NCI-H2196 treated with DMSO at 0.1 percent for 48 hours (cell line): ENCODE results near the gene BRAP.
"Not testable (repeated sequence)": the region's sequence is repeated elsewhere in the genome, so short reads cannot be mapped to it uniquely, and the experiment has no call there.

Experiments used
- DNase-seq: peaks from one replicate; lab custom pipeline; 2025; ENCODE audit not compliant: unreplicated experiment; lab: John Stamatoyannopoulos, UW

BRAP gene

GRCh38 chr12:111617841-111618240 is 67.9 kb downstream of the BRAP start:
- not testable (repeated sequence) for DNase-seq

GRCh38 chr12:111616177-111616623 is 69.6 kb downstream of the BRAP start:
- DNase-seq = no peak

GRCh38 chr12:111607239-111607638 is 78.5 kb downstream of the BRAP start:
- DNase-seq = no peak

DNA sequence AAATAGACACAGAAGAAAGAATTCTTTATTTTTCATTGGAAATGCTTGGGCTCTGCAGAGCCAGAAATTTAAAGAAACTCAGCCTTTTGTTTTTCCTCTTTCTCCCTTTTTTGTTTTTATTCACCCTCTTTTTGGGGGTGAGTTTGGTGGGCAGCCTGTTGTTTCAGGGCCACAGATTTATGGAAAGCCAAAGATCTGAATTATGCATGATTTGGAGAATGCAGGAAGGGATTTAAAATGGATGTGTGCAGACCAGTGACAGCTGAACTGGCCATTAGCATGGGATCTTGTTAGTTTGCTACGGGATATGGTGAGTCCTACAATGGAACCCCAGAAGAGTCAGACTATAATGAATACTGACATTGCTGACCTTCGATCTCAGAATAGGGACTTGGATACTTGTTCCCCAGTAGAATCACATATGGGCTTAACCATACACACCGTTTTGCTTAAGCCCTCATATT is 79.0 kb downstream of the BRAP start:
- DNase-seq = no peak

DNA sequence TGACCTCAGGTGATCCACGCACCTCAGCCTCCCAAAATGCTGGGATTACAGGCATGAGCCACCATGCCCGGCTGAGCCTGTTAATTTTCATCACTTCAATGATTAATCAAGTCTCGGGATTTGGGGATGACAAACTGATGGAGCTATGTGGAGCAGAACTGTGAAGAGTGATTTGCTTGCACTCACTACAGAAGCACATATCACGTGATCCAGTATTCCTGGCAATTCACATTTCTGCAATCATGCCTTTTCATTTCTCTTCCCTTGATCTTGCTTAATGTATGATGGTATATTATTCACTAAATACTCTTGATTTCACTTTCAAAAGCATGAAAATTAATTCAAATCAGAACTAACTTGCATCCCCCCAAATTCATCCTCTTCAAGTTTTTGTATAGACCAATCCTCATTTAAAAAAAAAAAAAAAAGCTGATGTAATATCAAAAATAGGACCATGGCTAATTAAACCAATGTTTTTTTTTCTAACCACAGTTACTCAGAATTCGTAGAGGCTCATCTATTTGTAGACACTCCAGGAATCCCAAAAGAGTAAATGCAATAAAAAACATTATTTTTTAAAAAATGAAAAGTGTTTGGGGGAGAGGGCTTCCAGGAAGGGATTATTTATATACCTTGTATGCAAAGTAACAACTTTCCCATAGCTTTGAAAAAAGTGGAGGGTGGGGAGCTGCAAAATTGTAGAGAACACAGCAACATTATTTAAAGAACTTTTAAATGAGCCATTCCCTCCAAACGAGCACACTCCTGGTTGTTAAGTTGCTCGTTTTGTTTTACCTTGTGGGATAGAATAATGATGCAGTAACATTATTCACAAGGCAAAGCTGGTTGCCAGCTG is 79.6 kb downstream of the BRAP start:
- no peak for DNase-seq

- DNase-seq = not testable (repeated sequence)
Observed at GRCh38 chr12:111602857-111603256, 82.9 kb downstream of the BRAP start.

GRCh38 chr12:111602348-111602747 is 83.4 kb downstream of the BRAP start:
- no peak for DNase-seq

DNA sequence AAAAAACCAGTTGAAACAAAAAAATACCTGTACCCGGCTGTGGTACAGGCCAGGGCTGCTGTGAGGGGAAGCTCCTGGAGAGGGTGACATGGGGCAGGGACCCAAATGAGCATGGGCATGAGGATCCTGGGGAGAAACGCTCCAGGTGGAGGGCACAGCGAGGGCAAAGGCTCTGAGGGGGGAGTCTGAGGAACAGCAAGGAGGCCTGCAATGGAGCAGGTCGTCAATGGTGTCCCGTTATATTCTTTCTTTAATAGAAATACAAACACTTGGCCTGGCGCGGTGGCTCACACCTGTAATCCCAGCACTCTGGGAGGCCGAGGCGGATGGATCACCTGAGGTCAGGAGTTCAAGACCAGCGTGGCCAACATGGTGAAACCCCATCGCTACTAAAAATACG is 84.8 kb downstream of the BRAP start:
- not testable (repeated sequence) for DNase-seq

GRCh38 chr12:111600205-111600642 is 85.5 kb downstream of the BRAP start:
- DNase-seq = no peak

- DNase-seq = peak; percentile 83
Observed at GRCh38 chr12:111599453-111600204, 86.1 kb downstream of the BRAP start.

GRCh38 chr12:111598637-111599452 is 86.9 kb downstream of the BRAP start, which contains the start of gene ATXN2:
Gene ATXN2, minus strand, starts transcription at chr12:111599315. Its CDS starts 281 bp downstream, at chr12:111599034.
- DNase-seq = peak; percentile 55

DNA sequence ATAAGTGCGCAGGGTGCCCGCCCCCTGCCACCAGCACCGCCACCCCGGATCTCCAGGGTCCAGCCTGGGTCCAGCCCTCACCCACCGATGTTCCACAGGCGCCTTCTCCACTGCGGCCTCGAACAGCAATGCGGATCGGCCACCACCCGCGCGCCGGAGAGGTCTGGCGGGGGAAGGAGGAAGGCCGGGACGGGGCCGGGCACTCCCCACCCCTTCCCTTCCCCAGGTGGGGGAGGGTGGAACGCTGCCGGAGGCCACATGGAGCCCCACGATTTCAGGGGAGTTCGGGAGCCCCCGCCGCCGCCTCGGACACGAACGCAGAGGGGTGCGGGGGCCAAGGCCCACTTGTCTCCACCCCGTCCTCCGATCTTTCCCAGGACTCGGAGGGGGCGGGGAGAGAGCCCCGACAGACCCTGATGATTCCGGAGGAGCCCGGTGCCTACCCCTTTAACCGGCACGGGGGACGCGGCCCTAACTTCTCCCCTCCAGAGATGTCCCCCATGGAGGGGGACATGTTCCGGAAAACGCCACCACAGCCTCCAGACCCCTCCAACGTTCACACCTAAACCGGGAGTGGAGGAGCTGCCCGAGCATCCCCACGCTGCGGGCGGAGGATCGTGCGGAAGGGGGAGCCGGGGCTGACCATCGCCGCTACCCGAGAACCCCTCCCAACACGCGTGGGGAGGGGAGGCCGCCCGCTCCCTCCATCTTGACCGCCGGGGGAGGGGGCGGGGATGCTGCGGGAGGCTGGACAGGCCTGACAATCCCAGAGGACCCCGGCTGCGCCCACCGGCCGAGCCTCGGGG is 87.7 kb downstream of the BRAP start:
- DNase-seq = no peak

DNA sequence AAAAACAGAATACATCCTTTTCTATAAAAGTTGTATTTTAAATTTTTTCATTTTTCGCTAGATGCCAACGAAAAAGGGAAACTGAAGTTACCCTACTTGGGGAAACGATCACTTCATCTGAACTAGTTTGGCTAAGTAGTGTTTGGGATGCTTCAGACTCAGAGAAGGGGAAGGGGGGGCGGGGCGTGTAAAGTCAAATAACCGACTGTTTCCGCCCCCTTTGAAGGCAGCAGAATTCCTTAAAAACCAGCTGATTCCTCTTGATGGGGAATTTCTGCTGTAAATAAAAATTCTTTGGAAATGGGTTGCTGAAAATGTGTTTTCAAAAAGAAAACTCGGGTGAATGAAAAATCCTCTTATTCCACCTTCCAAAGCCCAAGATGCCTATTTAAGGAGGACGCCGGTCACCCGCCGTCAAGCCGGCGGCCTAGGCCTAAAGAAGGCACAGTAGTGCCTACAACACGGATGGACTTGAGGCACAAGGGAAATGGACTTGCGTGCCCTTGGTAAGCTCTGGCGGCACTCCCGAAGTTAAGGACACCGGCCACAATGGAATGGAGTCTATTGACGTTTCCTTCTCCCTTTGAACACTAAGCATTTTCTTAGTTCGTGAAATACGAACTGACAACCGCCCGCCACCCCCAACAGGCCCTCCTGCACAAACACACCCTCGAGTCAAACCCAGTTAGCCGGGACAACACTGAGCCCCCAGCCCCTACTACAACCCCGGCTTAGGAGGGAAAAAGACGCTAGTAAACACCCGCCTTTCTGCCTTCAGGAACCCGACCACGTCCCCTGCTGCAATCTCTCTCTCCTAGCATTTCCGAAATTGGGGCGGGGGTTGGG is 88.5 kb downstream of the BRAP start:
- DNase-seq = peak; percentile 40

DNA sequence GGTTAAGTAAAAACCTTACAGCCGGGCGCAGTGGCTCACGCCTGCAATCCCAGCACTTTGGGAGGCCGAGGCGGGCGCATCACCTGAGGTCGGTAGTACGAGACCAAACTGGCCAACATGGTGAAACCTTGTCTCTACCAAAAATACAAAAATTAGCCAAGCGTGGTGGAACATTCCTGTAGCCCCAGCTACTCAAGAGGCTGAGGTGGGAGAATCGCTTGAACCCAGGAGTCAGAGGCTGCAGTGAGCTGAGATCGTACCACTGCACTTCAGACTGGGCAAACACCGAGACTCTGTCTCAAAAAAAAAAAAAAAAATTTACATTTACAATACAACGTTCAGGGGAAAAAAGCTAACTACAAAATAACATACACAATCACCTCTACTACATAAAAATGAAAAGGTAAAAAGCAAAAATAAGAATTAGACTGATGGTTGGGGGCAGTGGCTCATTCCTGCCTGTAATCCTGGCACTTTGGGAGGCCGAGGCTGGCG is 90.4 kb downstream of the BRAP start:
- not testable (repeated sequence) for DNase-seq
